GM12878 (cell line): ENCODE measurements around the gene ZCCHC3.

ENCODE experiments used
- CHD1 ChIP-seq: IDR thresholded peaks from 2 replicates; pipeline ENCODE4 v1.6.1; 2012; ENCODE audit warnings: low read depth, low read length, improper control_type of control experiment
- CREM ChIP-seq: IDR thresholded peaks from 2 replicates; pipeline ENCODE4 v1.6.1; 2014; ENCODE audit warnings: antibody characterized with exemption, low read depth
- EP300 ChIP-seq, 2 experiments: fragments of 150-350 bp in 1 of 2; IDR thresholded peaks; 2 replicates each; pipeline ENCODE4 v1.6.1; 2011 to 2012; ENCODE audit warnings: low read depth in 2 of 2, low read length in 2 of 2, borderline replicate concordance in 1 of 2, improper control_type of control experiment in 1 of 2, inconsistent platforms in 1 of 2; ENCODE audit not compliant: control insufficient read depth in 1 of 2
- EZH2 ChIP-seq: IDR thresholded peaks from 2 replicates; pipeline ENCODE4 v1.6.1; 2012; ENCODE audit warnings: low read depth, mild to moderate bottlenecking, control low read depth, inconsistent platforms, low read length, borderline replicate concordance; ENCODE audit not compliant: control insufficient read depth
- MXI1 ChIP-seq: fragments of 150-350 bp; IDR thresholded peaks from 2 replicates; pipeline ENCODE4 v1.6.1; 2011; ENCODE audit warnings: low read depth, mild to moderate bottlenecking, inconsistent platforms, low read length, improper control_type of control experiment
- POLR2A ChIP-seq: IDR thresholded peaks from 2 replicates; pipeline ENCODE4 v1.6.1; 2011; ENCODE audit warnings: low read depth, mild to moderate bottlenecking, low read length
- YY1 ChIP-seq: IDR thresholded peaks from 2 replicates; pipeline ENCODE4 v1.6.1; 2011; ENCODE audit warnings: low read depth, mild to moderate bottlenecking, low read length

GRCh38 chr20:273884-274283, 23.5 kb upstream of the ZCCHC3 start:
- TF ChIP-seq YY1 (no peak), MXI1 (no peak), CREM (no peak), CHD1 (no peak), POLR2A (no peak), EZH2 (no peak), EP300 (IDR thresholded peaks at IDR 0.05; ENCODE audit: borderline replicate concordance in 1 of 2, control insufficient read depth in 1 of 2, low read depth in 2 of 2, low read length in 2 of 2) (no peak)
